Activated T-cell treated with anti-CD3 and anti-CD28 coated beads for 4 hours (primary cell): Measurements from ENCODE around the gene SLC41A3.
"Not testable (repeated sequence)": the region's sequence is repeated elsewhere in the genome, so short reads cannot be mapped to it uniquely, and the experiment has no call there.

ENCODE experiments used
- DNase-seq: peaks from one replicate; pipeline ENCODE4 v3.0.0-alpha.2; 2020

Gene SLC41A3

GRCh38 chr3:126105691-126106187 lies 21.8 kb upstream of the SLC41A3 start:
- no peak for DNase-seq

GRCh38 chr3:126104742-126105605 lies 21.1 kb upstream of the SLC41A3 start:
- no peak for DNase-seq

- DNase-seq = no peak
Observed at GRCh38 chr3:126104028-126104635, 20.2 kb upstream of the SLC41A3 start.

GRCh38 chr3:126103121-126104027 lies 19.4 kb upstream of the SLC41A3 start:
- no peak for DNase-seq

GRCh38 chr3:126102530-126102951 lies 18.6 kb upstream of the SLC41A3 start:
- DNase-seq = no peak

GRCh38 chr3:126102011-126102410 lies 18.1 kb upstream of the SLC41A3 start:
- DNase-seq = no peak

GRCh38 chr3:126101521-126101982 lies 17.6 kb upstream of the SLC41A3 start:
- DNase-seq = no peak

- DNase-seq = no peak
Observed at GRCh38 chr3:126100634-126101301, 16.8 kb upstream of the SLC41A3 start.

- no peak for DNase-seq
Observed at GRCh38 chr3:126100269-126100633, 16.3 kb upstream of the SLC41A3 start.

GRCh38 chr3:126098391-126098858 lies 14.5 kb upstream of the SLC41A3 start:
- no peak for DNase-seq

- DNase-seq = no peak
Observed at GRCh38 chr3:126097801-126098200, 13.9 kb upstream of the SLC41A3 start.

GRCh38 chr3:126096274-126096673 lies 12.3 kb upstream of the SLC41A3 start:
- not testable (repeated sequence) for DNase-seq

GRCh38 chr3:126092128-126092527 lies 8.2 kb upstream of the SLC41A3 start:
- not testable (repeated sequence) for DNase-seq

GRCh38 chr3:126087552-126088175 lies 3.7 kb upstream of the SLC41A3 start:
- no peak for DNase-seq

GRCh38 chr3:126085841-126086240 lies 1.9 kb upstream of the SLC41A3 start:
- DNase-seq = no peak

- DNase-seq = no peak
Observed at GRCh38 chr3:126085276-126085675, 1.4 kb upstream of the SLC41A3 start.

- no peak for DNase-seq
Observed at GRCh38 chr3:126084768-126085180, 850 bp upstream of the SLC41A3 start.

GRCh38 chr3:126083511-126083912 lies 412 bp downstream of the SLC41A3 start:
- peak; percentile 14 for DNase-seq

GRCh38 chr3:126083138-126083445 lies 832 bp downstream of the SLC41A3 start:
- DNase-seq = no peak

GRCh38 chr3:126082362-126083137 lies 1.4 kb downstream of the SLC41A3 start:
- no peak for DNase-seq
